Astrocyte (in vitro differentiated cells and primary cell): Measurements from ENCODE around the gene CCDC178. TPM values are rescaled to one million over a fixed set of nuclear protein-coding genes. Genes with fewer than 3 reads are reported as not detected.

ENCODE experiments used
- DNase-seq: peaks from one replicate; pipeline ENCODE4 v3.0.0-alpha.2; 2010; ENCODE audit warnings: low read depth
- FAIRE-seq: peaks from 2 replicates; lab custom pipeline; 2011; peaks lifted over from hg19 to GRCh38; lab: Jason Lieb, UNC
- H2AFZ ChIP-seq: 2 replicates; pipeline ENCODE4 v1.6.0; 2012; ENCODE audit warnings: low read depth, low read length, inconsistent platforms
- H3K27ac ChIP-seq: 2 replicates; pipeline ENCODE4 v1.5.1; 2011; ENCODE audit warnings: low read depth, low read length, inconsistent platforms
- H3K27me3 ChIP-seq: 2 replicates; pipeline ENCODE4 v1.6.0; 2011; ENCODE audit warnings: low read length, inconsistent platforms; ENCODE audit not compliant: insufficient read depth
- H3K36me3 ChIP-seq: 2 replicates; pipeline ENCODE4 v1.5.1; 2011; ENCODE audit warnings: low read length, inconsistent platforms; ENCODE audit not compliant: insufficient read depth
- H3K4me1 ChIP-seq: 2 replicates; pipeline ENCODE4 v1.5.1; 2011; ENCODE audit warnings: low read length, inconsistent platforms; ENCODE audit not compliant: insufficient read depth
- H3K4me2 ChIP-seq: 2 replicates; pipeline ENCODE4 v1.6.0; 2012; ENCODE audit warnings: low read length, inconsistent platforms
- H3K4me3 ChIP-seq: 2 replicates; pipeline ENCODE4 v1.5.1; 2011; ENCODE audit warnings: low read depth, mild to moderate bottlenecking, low read length, inconsistent platforms; ENCODE audit not compliant: insufficient read depth
- H3K79me2 ChIP-seq: 2 replicates; pipeline ENCODE4 v1.6.0; 2012; ENCODE audit warnings: mild to moderate bottlenecking, low read length, inconsistent platforms; ENCODE audit not compliant: insufficient read depth
- H3K9ac ChIP-seq: 2 replicates; pipeline ENCODE4 v1.6.0; 2012; ENCODE audit warnings: mild to moderate bottlenecking, low read length, inconsistent platforms
- H3K9me3 ChIP-seq: 2 replicates; pipeline ENCODE4 v1.5.1; 2012; ENCODE audit warnings: low read depth, mild to moderate bottlenecking, low read length, inconsistent platforms; ENCODE audit not compliant: insufficient read depth
- H4K20me1 ChIP-seq: 2 replicates; pipeline ENCODE4 v1.6.0; 2012; ENCODE audit warnings: low read length, inconsistent platforms; ENCODE audit not compliant: insufficient read depth
- H3K27ac Mint-ChIP-seq: one replicate; pipeline ENCODE4 v1.8.0; 2021; ENCODE audit warnings: mild to moderate bottlenecking, mixed read lengths; ENCODE audit not compliant: unreplicated experiment
- H3K27me3 Mint-ChIP-seq: one replicate; pipeline ENCODE4 v1.8.0; 2021; ENCODE audit warnings: low read depth, mixed read lengths; ENCODE audit not compliant: unreplicated experiment
- H3K36me3 Mint-ChIP-seq: one replicate; pipeline ENCODE4 v1.8.0; 2021; ENCODE audit warnings: low read depth, mixed read lengths; ENCODE audit not compliant: unreplicated experiment
- H3K4me1 Mint-ChIP-seq: one replicate; pipeline ENCODE4 v1.8.0; 2021; ENCODE audit warnings: low read depth, mixed read lengths; ENCODE audit not compliant: unreplicated experiment
- H3K4me3 Mint-ChIP-seq: one replicate; pipeline ENCODE4 v1.8.0; 2021; ENCODE audit warnings: mild to moderate bottlenecking, moderate library complexity, mixed read lengths; ENCODE audit not compliant: unreplicated experiment
- H3K9me3 Mint-ChIP-seq: one replicate; pipeline ENCODE4 v1.8.0; 2021; ENCODE audit warnings: mild to moderate bottlenecking, mixed read lengths; ENCODE audit not compliant: unreplicated experiment
- EZH2 ChIP-seq: IDR thresholded peaks from 2 replicates; pipeline ENCODE4 v1.6.1; 2012; ENCODE audit warnings: mild to moderate bottlenecking, low read length, inconsistent platforms; ENCODE audit not compliant: insufficient read depth
- total RNA-seq: library from RNA; stranded (reverse); gene quantifications from 2 replicates; pipeline ENCODE4 v1.2.1, GENCODE V29; 2021
- TF ChIP-seq, protein P1 (sequence below): IDR thresholded peaks from 2 replicates; pipeline ENCODE4 v1.5.1; 2011; ENCODE audit warnings: low read depth, mild to moderate bottlenecking, inconsistent platforms, low read length, moderate library complexity; ENCODE audit not compliant: insufficient read depth

Gene CCDC178
- total RNA-seq, 1 donor from 2014 or later, result 0.30 TPM

DNA sequence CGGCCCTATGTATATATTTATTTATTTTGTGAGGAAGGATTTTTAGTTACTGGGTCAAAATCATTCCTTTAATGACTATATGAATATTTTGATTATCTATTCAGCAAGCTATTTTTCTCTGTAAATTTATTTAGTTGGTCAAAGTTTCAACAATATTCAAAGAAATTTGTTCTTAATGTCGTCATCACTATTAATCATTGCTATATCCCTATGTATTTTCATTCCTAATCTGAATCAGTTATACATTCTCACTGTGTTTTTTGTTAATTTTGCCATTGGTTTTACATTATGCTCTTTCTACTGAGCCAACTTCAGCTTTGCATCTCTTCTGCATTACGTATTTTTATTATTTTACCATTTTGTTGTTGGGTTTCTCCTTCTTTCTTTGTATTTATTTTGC, 105.7 kb downstream of the CCDC178 start:
- no peak overlapping the region for H3K4me3 Mint-ChIP-seq
- no peaks in the 10 kb centered on the region for H4K20me1 ChIP-seq
- no peak for FAIRE-seq
- H2AFZ ChIP-seq, result no peak overlapping the region
- H3K36me3 Mint-ChIP-seq, result no peaks in the 10 kb centered on the region
- H3K27me3 Mint-ChIP-seq, result no peaks in the 10 kb centered on the region
- peaks cover 8% of the 10 kb centered on the region for H3K9me3 Mint-ChIP-seq
- no peaks in the 10 kb centered on the region for H3K4me1 ChIP-seq
- H3K4me3 ChIP-seq, result no peak overlapping the region
- H3K27ac ChIP-seq, result no peak overlapping the region
- no peak overlapping the region for H3K4me2 ChIP-seq
- H3K79me2 ChIP-seq, result no peaks in the 10 kb centered on the region
- DNase-seq, result no peak
- TF ChIP-seq, protein P1, sequence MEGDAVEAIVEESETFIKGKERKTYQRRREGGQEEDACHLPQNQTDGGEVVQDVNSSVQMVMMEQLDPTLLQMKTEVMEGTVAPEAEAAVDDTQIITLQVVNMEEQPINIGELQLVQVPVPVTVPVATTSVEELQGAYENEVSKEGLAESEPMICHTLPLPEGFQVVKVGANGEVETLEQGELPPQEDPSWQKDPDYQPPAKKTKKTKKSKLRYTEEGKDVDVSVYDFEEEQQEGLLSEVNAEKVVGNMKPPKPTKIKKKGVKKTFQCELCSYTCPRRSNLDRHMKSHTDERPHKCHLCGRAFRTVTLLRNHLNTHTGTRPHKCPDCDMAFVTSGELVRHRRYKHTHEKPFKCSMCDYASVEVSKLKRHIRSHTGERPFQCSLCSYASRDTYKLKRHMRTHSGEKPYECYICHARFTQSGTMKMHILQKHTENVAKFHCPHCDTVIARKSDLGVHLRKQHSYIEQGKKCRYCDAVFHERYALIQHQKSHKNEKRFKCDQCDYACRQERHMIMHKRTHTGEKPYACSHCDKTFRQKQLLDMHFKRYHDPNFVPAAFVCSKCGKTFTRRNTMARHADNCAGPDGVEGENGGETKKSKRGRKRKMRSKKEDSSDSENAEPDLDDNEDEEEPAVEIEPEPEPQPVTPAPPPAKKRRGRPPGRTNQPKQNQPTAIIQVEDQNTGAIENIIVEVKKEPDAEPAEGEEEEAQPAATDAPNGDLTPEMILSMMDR, result no peak
- no peak for TF ChIP-seq EZH2
- no peaks in the 10 kb centered on the region for H3K9me3 ChIP-seq
- no peak overlapping the region for H3K27ac Mint-ChIP-seq
- H3K27me3 ChIP-seq, result no peaks in the 10 kb centered on the region
- no peaks in the 10 kb centered on the region for H3K36me3 ChIP-seq
- H3K9ac ChIP-seq, result no peak overlapping the region
- H3K4me1 Mint-ChIP-seq, result no peaks in the 10 kb centered on the region

DNA sequence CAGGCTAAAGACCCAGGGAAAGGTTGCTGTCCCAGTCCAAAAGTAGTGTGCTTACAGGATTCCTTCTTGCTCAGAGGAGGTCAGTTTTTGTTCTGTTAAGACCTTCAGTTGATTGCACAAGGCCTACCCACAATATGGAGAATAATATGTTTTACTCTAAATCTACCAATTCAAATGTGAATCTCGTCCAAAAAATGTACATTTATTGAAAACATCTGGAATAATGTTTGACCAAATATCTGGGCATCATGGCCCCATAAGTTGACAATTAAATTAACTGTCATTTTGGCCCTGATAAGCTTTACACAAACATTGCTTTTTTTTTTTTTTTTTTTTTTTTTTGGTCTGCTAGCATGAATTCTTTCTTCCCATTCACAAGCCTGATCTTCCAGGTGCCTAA, 109.8 kb downstream of the CCDC178 start:
- Histone ChIP-seq H3K27me3 (no peaks in the 10 kb centered on the region), H2AFZ (no peak overlapping the region), H3K4me3 (no peak overlapping the region), H3K36me3 (no peaks in the 10 kb centered on the region), H3K9ac (no peak overlapping the region), H3K4me2 (no peak overlapping the region), H4K20me1 (no peaks in the 10 kb centered on the region), H3K27ac (no peak overlapping the region), H3K79me2 (no peaks in the 10 kb centered on the region), H3K4me1 (no peaks in the 10 kb centered on the region), H3K9me3 (no peaks in the 10 kb centered on the region)
- Mint-ChIP-seq H3K9me3 (no peaks in the 10 kb centered on the region), H3K4me1 (no peaks in the 10 kb centered on the region), H3K27ac (no peak overlapping the region), H3K36me3 (no peaks in the 10 kb centered on the region), H3K27me3 (no peaks in the 10 kb centered on the region), H3K4me3 (no peak overlapping the region)
- FAIRE-seq (no peak), DNase-seq (no peak)
- no peak for TF ChIP-seq EZH2
- TF ChIP-seq, protein P1, result no peak

DNA sequence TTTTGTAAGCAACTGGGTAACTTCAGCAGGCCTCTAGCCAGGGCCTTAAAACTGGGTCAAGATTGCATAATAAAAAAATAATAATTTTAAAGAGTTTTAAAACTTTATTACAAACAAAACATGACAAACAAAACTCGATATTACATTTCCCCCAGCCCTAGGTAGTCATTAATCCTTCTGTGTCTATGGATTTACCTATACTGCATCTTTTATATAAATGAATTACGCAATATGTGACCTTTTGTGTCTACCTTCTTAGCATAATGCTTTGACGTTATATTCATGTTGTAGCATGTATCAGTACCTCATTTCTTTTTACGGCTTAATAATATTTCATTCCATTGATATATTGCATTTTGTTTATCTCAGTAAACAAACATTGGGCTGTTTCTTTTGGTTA, 113.5 kb downstream of the CCDC178 start:
- Histone ChIP-seq H3K9me3 (no peaks in the 10 kb centered on the region), H3K4me3 (no peak overlapping the region), H3K9ac (no peak overlapping the region), H2AFZ (no peak overlapping the region), H3K4me1 (no peaks in the 10 kb centered on the region), H3K79me2 (no peaks in the 10 kb centered on the region), H3K27me3 (no peaks in the 10 kb centered on the region), H3K36me3 (no peaks in the 10 kb centered on the region), H4K20me1 (no peaks in the 10 kb centered on the region), H3K4me2 (no peak overlapping the region), H3K27ac (no peak overlapping the region)
- H3K27ac Mint-ChIP-seq, result no peak overlapping the region
- H3K27me3 Mint-ChIP-seq, result no peaks in the 10 kb centered on the region
- no peaks in the 10 kb centered on the region for H3K4me1 Mint-ChIP-seq
- no peaks in the 10 kb centered on the region for H3K36me3 Mint-ChIP-seq
- DNase-seq, result no peak
- no peak for TF ChIP-seq EZH2
- TF ChIP-seq, protein P1, result no peak
- H3K4me3 Mint-ChIP-seq, result no peak overlapping the region
- no peak for FAIRE-seq
- no peaks in the 10 kb centered on the region for H3K9me3 Mint-ChIP-seq
